GM23248 (cell line): ENCODE data around the gene NRF1. TPM values are rescaled to one million over a fixed set of nuclear protein-coding genes. Genes with fewer than 3 reads are reported as not detected.

Experiments used
- DNase-seq: peaks from one replicate; pipeline ENCODE4 v3.0.0-alpha.2; 2015
- H2AFZ ChIP-seq: fragments of 200-600 bp; sonication (generic); 2 replicates; pipeline ENCODE4 v1.6.1; 2016; ENCODE audit warnings: antibody characterized with exemption
- H3F3A ChIP-seq: fragments of 200-600 bp; sonication (generic); 2 replicates; pipeline ENCODE4 v1.6.1; 2016; ENCODE audit warnings: mild to moderate bottlenecking, antibody characterized with exemption, mixed run types; ENCODE audit not compliant: insufficient read depth
- H3K27ac ChIP-seq: fragments of 200-600 bp; sonication (generic); 2 replicates; pipeline ENCODE4 v1.5.1; 2016; ENCODE audit warnings: mild to moderate bottlenecking
- H3K27me3 ChIP-seq: fragments of 200-600 bp; sonication (generic); replicated peaks from 2 replicates; pipeline ENCODE4 v1.6.1; 2016; ENCODE audit warnings: mild to moderate bottlenecking; ENCODE audit not compliant: insufficient read depth
- H3K36me3 ChIP-seq: fragments of 200-600 bp; sonication (generic); 2 replicates; pipeline ENCODE4 v1.6.1; 2016; ENCODE audit warnings: low read depth, mild to moderate bottlenecking
- H3K4me1 ChIP-seq: fragments of 200-600 bp; sonication (generic); 2 replicates; pipeline ENCODE4 v1.6.1; 2016; ENCODE audit warnings: mild to moderate bottlenecking; ENCODE audit not compliant: insufficient read depth
- H3K4me2 ChIP-seq: fragments of 200-600 bp; sonication (generic); one replicate; pipeline ENCODE4 v1.6.1; 2016; ENCODE audit warnings: mild to moderate bottlenecking; ENCODE audit not compliant: unreplicated experiment
- H3K4me3 ChIP-seq: fragments of 200-600 bp; sonication (generic); 2 replicates; pipeline ENCODE4 v1.5.1; 2016; ENCODE audit warnings: mild to moderate bottlenecking
- H3K79me2 ChIP-seq: fragments of 200-600 bp; sonication (generic); 2 replicates; pipeline ENCODE4 v1.6.1; 2016; ENCODE audit warnings: mild to moderate bottlenecking; ENCODE audit not compliant: insufficient read depth
- H3K9ac ChIP-seq: fragments of 200-600 bp; sonication (generic); 2 replicates; pipeline ENCODE4 v1.6.1; 2016; ENCODE audit warnings: mild to moderate bottlenecking
- H3K9me2 ChIP-seq: fragments of 200-600 bp; sonication (generic); 2 replicates; pipeline ENCODE4 v1.6.1; 2016; ENCODE audit warnings: mixed run types, mild to moderate bottlenecking, moderate library complexity; ENCODE audit not compliant: insufficient read depth
- H3K9me3 ChIP-seq: fragments of 200-600 bp; sonication (generic); one replicate; pipeline ENCODE4 v1.6.1; 2017; ENCODE audit warnings: low read depth
- H4K20me1 ChIP-seq: fragments of 200-600 bp; sonication (generic); 2 replicates; pipeline ENCODE4 v1.6.0; 2016; ENCODE audit not compliant: insufficient read depth
- EZH2 ChIP-seq: fragments of 200-600 bp; sonication (generic); IDR thresholded peaks from 2 replicates; pipeline ENCODE4 v1.6.1; 2018; ENCODE audit warnings: antibody characterized with exemption, mild to moderate bottlenecking; ENCODE audit not compliant: insufficient read depth, poor library complexity, severe bottlenecking
- EZH2phosphoT487 ChIP-seq: fragments of 200-600 bp; sonication (generic); IDR thresholded peaks from 2 replicates; pipeline ENCODE4 v1.6.1; 2018; ENCODE audit warnings: antibody characterized with exemption, moderate library complexity, mild to moderate bottlenecking, low read depth; ENCODE audit not compliant: insufficient read depth
- WGBS, 2 experiments: methylation state at CpG; one replicate each; pipeline ENCODE4 v1.1.6; 2015 to 2017; ENCODE audit warnings: low lambda C conversion rate in 2 of 2, low coverage in 1 of 2; ENCODE audit errors: missing lambda C conversion rate in 2 of 2; 5-methylcytosine and 5-hydroxymethylcytosine counted together
- in situ Hi-C: fragments of 300-500 bp; cut with MboI; formaldehyde crosslinking; loops from 2 replicates; pipeline ENCODE4 v1.15.0; 2020
- polyA plus RNA-seq: library from polyadenylated mRNA; unstranded; fragments of >200 nt; fragmentation: Nextera tagmentation; extraction: Ambion mirVana; gene quantifications from 2 replicates; pipeline ENCODE4 v1.2.1, GENCODE V29; 2016
- total RNA-seq: library from RNA; depleted of rRNA; stranded (reverse); fragments of >200 nt; shearing (Covaris generic); gene quantifications from 2 replicates; pipeline ENCODE4 v1.2.3, GENCODE V29; 2014

The NRF1 gene
- total and polyA plus RNA-seq, 2 experiments from 2014 or later: 3.5 to 11.1 TPM

DNA sequence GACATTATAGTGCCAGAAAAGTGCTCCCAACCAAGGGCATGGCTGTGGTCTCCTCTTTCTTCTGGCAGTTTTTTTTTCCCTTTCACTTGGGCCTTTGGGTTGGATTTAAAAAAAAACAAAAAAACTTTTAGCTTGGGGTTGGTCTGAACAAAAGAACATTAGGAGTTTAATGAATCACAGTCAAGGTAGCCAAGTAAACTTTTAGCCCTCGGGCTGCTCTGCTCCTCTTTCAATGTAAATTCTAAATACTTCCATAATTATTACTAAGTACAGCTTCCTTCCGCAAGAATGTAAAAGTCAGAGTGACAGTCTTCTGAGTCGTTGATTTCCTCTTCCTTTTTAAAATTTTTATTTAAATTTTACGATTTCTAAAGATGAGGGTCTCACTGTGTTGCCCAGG is 79.2 kb downstream of the NRF1 start:
- 79% methylated on average over 4 of the region's 4 CpGs for WGBS, 2 experiments
- no peak overlapping the region for H3K27ac ChIP-seq
- in situ Hi-C loops: no loop called here
- H3K4me3 ChIP-seq: no peak overlapping the region
- H3K4me1 ChIP-seq: no peaks in the 10 kb centered on the region
- TF ChIP-seq EZH2phosphoT487 (no peak), EZH2 (no peak)
- peaks cover 6% of the 10 kb centered on the region; the same call in 1 of the 2 replicates for H3K36me3 ChIP-seq
- peak; percentile 6 for DNase-seq
- H4K20me1 ChIP-seq: no peaks in the 10 kb centered on the region
- no peaks in the 10 kb centered on the region for H3F3A ChIP-seq
- no peaks in the 10 kb centered on the region for H3K9me3 ChIP-seq
- H3K4me2 ChIP-seq: no peak overlapping the region
- no peaks in the 10 kb centered on the region for H3K79me2 ChIP-seq
- no peaks in the 10 kb centered on the region for H3K27me3 ChIP-seq
- no peak overlapping the region for H3K9ac ChIP-seq
- no peaks in the 10 kb centered on the region for H3K9me2 ChIP-seq
- no peak overlapping the region for H2AFZ ChIP-seq

DNA sequence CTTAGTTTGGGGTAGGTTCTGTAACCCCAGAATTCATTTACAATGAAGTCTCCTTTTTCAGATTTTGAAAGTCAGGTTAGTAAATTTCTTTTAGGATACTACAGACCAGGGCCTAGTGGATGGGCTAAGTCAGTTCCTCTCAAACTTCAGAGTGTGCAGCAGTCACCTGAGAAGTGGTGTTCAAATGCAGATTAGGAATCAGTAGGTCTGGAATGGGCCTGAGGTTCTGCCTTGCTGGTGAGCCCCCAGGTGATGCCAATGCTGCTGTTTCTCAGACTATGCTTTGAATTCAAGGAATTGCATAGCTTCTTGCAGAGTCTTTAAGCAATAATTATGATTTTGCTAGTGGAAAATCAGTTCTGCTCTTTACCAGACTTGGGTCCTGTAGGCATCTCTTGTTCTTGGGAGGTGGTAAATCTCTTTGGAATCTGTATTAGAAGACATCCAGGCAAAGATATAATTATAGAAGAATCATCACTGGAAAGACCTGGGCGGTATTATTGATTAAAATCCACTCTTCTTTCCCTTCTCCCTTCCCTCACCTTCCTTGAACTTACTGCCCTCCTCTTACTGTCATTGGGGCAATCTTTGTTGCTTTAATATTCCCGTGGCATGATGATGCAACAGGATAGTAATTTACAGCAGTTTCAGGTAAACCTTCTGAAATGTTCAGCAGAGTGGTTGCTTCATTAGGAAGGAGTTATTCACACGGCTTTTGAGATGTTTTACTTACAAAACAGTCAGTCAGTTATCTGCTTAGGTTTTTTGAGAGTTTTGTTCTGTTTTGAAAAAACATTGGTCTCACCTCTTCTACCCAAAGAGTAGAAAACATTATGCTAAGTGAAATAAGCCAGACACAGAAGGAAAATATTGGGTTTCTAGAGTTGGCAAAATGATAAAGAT is 87.2 kb downstream of the NRF1 start:
- H3K27me3 ChIP-seq: no peaks in the 10 kb centered on the region
- H3K79me2 ChIP-seq: no peaks in the 10 kb centered on the region
- H3K36me3 ChIP-seq: peaks cover 2% of the 10 kb centered on the region; the same call in 1 of the 2 replicates
- no peak overlapping the region for H3K4me2 ChIP-seq
- no peaks in the 10 kb centered on the region for H4K20me1 ChIP-seq
- H3K27ac ChIP-seq: no peak overlapping the region
- no peak for DNase-seq
- 0 out of 2 replicates have a peak, but pooled peaks cover 4% of the 10 kb centered on the region for H3K4me1 ChIP-seq
- no peaks in the 10 kb centered on the region for H3K9me2 ChIP-seq
- no peak overlapping the region for H3K4me3 ChIP-seq
- no peaks in the 10 kb centered on the region for H3F3A ChIP-seq
- no peaks in the 10 kb centered on the region for H3K9me3 ChIP-seq
- WGBS, 2 experiments: 87 to 92% methylated on average over 3 of the region's 3 CpGs
- no peak overlapping the region for H2AFZ ChIP-seq
- TF ChIP-seq EZH2 (no peak), EZH2phosphoT487 (no peak)
- in situ Hi-C loops: no loop called here
- no peak overlapping the region for H3K9ac ChIP-seq

DNA sequence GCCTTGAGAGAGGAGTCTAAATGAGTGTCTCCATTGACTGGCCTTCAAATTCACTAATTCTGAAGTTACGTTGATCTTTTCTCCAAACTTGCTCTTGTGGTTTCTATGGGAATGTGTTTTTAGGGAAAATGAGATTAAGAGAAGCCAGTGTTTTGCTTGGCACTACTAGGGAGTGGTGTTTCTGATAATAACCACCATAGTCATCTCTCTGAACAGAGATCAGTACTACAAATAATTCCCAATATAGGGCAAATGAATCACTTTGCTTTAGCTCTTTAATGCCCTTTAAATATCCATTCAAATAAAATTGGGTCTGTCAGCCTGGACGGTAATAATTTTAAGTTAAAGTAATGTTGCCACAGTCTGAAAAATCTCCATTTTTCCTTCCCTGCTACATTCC is 90.8 kb downstream of the NRF1 start:
- Histone ChIP-seq H3K9me3 (no peaks in the 10 kb centered on the region), H3K36me3 (no peaks in the 10 kb centered on the region; the same call in 1 of the 2 replicates), H3K4me2 (no peak overlapping the region), H3K9me2 (no peaks in the 10 kb centered on the region), H3F3A (no peaks in the 10 kb centered on the region), H3K9ac (no peak overlapping the region), H3K79me2 (no peaks in the 10 kb centered on the region), H2AFZ (no peak overlapping the region), H3K27me3 (no peaks in the 10 kb centered on the region), H3K4me3 (no peak overlapping the region), H4K20me1 (no peaks in the 10 kb centered on the region), H3K27ac (no peak overlapping the region), H3K4me1 (0 out of 2 replicates have a peak, but pooled peaks cover 4% of the 10 kb centered on the region)
- in situ Hi-C loops: no loop called here
- 93 to 94% methylated on average over 2 of the region's 2 CpGs for WGBS, 2 experiments
- DNase-seq: no peak
- TF ChIP-seq EZH2 (no peak), EZH2phosphoT487 (no peak)

DNA sequence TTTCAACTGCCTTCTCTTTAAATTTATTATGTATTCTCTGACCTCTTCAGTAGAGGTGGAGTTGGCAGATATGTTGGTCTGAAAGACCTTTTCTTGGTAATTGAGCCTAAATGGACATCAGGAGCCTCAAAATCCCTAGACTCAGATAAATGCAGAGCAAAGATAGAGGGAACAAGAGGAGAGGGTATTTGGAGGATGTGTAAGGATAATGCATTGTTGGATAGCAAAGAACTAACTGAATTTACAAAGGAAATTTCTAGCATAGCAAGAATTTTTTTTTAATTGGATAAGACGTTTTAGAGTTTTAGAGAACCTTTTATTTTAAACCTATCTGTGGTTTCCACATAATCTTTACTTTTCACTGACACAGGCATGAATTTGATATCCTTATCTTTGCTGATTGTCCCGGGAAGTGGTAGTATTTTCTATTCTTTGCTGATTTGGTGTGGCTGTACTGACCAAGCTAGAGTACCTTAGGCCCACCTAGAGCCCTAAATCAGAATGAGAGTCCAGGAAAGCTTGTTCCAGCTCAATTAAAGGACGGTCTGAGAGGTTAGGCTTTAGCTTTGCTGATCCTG is 91.3 kb downstream of the NRF1 start:
- H2AFZ ChIP-seq: no peak overlapping the region
- DNase-seq: no peak
- no peak overlapping the region for H3K4me3 ChIP-seq
- no peaks in the 10 kb centered on the region for H3K79me2 ChIP-seq
- H3K27ac ChIP-seq: no peak overlapping the region
- H4K20me1 ChIP-seq: no peaks in the 10 kb centered on the region
- no peaks in the 10 kb centered on the region for H3K9me2 ChIP-seq
- no peak overlapping the region for H3K4me2 ChIP-seq
- no peak overlapping the region for H3K9ac ChIP-seq
- TF ChIP-seq EZH2phosphoT487: no peak
- no peak for TF ChIP-seq EZH2
- no peaks in the 10 kb centered on the region for H3K27me3 ChIP-seq
- WGBS, 2 experiments: 89% methylated on average over 3 of the region's 3 CpGs
- no peaks in the 10 kb centered on the region for H3K9me3 ChIP-seq
- in situ Hi-C loops: no loop called here
- no peaks in the 10 kb centered on the region for H3F3A ChIP-seq
- 0 out of 2 replicates have a peak, but pooled peaks cover 4% of the 10 kb centered on the region for H3K4me1 ChIP-seq
- H3K36me3 ChIP-seq: no peaks in the 10 kb centered on the region; the same call in 1 of the 2 replicates
